ENCODE results near the gene SF3B2. TPM values are rescaled to one million over a fixed set of nuclear protein-coding genes. Genes with fewer than 3 reads are reported as not detected.

SF3B2 gene
- total RNA-seq, 1 experiment from 2014 or later = 334 TPM

DNA sequence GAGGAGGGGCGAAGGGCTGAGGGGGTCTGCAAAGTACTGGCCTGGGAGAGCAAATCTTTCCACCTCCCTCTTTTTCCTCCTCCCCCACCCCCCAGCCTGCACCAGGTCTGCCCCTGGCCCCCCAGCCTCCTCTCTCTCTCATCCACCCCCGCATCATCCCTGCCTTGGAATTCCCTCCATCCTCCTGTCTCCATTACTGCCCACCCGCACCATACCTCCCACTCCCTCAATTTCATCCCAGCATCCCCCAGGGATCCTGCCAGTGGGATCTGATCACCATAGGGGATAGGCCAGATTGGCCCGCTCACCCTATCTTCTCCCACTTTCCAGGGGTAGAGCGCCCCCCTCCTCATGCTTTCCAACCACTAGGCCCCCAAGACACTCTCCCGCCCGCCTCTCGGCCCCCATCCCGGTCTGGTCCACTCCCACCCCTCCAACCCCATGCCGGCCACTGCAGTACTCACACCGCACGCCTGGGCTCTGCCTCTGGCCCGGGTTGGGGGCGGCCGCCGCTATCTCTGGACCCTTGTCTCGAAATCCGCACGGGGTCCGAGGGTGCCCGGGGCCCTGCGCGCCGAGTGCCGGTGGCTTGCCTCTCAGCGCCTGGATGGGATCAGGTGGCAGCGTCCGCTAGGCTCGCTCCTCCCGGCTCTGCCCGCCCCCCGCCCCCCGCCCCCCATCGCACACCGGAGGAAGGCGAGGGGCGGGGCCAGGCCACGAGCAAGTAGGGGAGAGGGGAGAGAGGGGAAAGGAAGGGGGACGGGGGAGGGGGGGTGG lies 3.4 kb upstream of the SF3B2 start, which contains the start of gene GAL3ST3:
Gene GAL3ST3 (minus strand): TSS at position 615 of the 777 bp plus-strand sequence. CDS start 3,746 bp downstream, outside the sequence.
- Histone ChIP-seq H3K4me3 (no peak within 1 kb of the TSS), H3K36me3 (peaks cover 14% of the 10 kb centered on the region), H3K27ac (no peak within 1 kb of the TSS), H3K27me3 (replicated peaks) (no peaks in the 10 kb centered on the region), H3K4me1 (replicated peaks) (peaks cover 22% of the 10 kb centered on the region), H3K9me3 (replicated peaks) (peaks cover 3% of the 10 kb centered on the region)
- no peak for DNase-seq (ENCODE audit: low read depth in 1 of 2, low spot score in 2 of 2)

DNA sequence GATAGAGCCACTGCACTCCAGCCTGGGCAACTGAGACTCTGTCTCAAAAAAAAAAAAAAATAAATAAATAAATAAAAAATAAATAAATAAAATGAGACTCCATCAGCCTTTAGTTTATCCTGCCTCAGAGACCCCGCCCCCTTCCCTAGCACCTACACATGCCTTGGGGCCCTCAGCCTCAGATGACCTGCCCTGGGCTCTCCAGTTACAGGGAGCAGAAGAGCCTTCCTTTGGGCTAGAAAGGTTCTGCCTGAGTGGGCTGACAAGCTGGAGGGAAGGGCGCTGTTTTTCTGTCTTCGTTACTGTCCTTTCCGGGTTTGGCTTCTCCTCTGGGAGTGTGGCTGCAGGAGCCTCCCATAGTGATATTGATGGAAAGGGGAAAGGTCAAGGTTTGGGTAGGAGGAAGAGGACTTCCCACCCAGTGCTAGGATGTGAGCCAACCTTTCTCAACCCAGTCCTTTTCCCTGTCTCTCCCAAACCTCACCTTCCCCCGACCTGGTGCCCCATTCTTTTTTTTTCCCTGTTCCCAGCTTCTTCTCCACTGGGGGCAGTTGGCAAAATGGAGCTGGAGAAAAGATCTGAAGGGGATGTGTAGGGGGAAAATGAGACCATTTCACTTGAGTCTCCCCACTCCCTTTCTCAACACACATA lies 1.5 kb upstream of the SF3B2 start:
- Histone ChIP-seq H3K4me1 (replicated peaks) (peaks cover 14% of the 10 kb centered on the region), H3K36me3 (peaks cover 34% of the 10 kb centered on the region), H3K4me3 (no peak overlapping the region), H3K27me3 (replicated peaks) (no peaks in the 10 kb centered on the region), H3K9me3 (replicated peaks) (no peaks in the 10 kb centered on the region), H3K27ac (no peak overlapping the region)
- DNase-seq (ENCODE audit: low read depth in 1 of 2, low spot score in 2 of 2) = no peak

DNA sequence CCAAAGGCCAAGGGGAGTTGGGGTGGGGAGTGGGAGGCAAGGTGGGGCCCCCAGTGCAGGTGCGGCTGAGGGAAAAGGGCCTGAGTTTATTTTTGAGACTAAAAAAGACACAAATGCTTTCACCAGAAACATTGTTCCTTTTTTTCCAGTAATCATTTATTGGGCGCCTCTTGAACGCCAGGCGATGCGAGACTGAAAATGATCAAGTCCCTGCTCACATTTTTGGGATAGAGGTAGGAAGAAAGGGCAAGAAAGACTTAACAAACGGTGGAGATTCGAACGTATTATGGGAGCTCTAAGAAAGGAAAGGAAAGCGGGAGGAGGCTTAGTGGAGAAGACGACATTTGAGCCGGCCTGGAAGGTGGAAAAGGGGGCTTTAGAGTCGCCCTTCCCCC lies 796 bp upstream of the SF3B2 start:
- H3K4me1 ChIP-seq (replicated peaks) = peaks cover 14% of the 10 kb centered on the region
- peak overlapping the region; percentile 71 for H3K4me3 ChIP-seq
- H3K9me3 ChIP-seq (replicated peaks) = no peaks in the 10 kb centered on the region
- H3K36me3 ChIP-seq = peaks cover 40% of the 10 kb centered on the region
- H3K27me3 ChIP-seq (replicated peaks) = no peaks in the 10 kb centered on the region
- peak overlapping the region; percentile 20 for H3K27ac ChIP-seq
- DNase-seq (ENCODE audit: low read depth in 1 of 2, low spot score in 2 of 2) = no peak

DNA sequence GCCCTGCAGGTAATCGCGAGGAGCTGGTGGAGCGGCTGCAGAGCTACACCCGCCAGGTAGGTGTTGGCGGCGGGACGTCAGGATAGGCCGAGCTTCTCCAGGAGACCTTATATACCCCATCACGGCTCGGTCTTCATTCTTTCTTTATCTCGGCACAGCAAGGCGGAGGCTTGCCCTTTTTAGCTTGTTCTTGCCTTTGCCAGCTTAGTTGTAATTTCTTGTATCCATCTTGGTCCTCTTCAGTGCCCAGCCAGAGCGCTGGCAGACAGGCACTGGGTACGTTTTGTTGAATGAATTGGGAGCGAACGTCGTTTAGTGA lies 459 bp downstream of the SF3B2 start:
- Histone ChIP-seq H3K27me3 (replicated peaks) (no peaks in the 10 kb centered on the region), H3K4me3 (peak overlapping the region; percentile 71), H3K4me1 (replicated peaks) (peaks cover 14% of the 10 kb centered on the region), H3K27ac (peak overlapping the region; percentile 48), H3K9me3 (replicated peaks) (no peaks in the 10 kb centered on the region), H3K36me3 (peaks cover 53% of the 10 kb centered on the region)
- DNase-seq (ENCODE audit: low read depth in 1 of 2, low spot score in 2 of 2) = no peak

DNA sequence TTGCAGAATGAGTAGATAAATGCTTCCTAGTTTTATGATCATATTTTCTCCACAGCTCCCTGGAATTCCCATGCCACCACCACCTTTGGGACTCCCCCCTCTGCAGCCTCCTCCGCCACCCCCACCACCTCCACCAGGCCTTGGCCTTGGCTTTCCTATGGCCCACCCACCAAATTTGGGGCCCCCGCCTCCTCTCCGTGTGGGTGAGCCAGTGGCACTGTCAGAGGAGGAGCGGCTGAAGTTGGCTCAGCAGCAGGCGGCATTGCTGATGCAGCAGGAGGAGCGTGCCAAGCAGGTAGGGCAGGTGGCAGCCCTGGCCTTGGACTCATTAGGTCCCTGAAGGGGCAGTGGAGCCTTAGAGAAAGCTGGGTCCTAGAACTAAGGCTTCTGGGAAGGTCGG lies 2.9 kb downstream of the SF3B2 start:
- Histone ChIP-seq H3K36me3 (peaks cover 77% of the 10 kb centered on the region), H3K27ac (no peak overlapping the region), H3K9me3 (replicated peaks) (no peaks in the 10 kb centered on the region), H3K27me3 (replicated peaks) (no peaks in the 10 kb centered on the region), H3K4me1 (replicated peaks) (peaks cover 14% of the 10 kb centered on the region), H3K4me3 (no peak overlapping the region)
- DNase-seq (ENCODE audit: low read depth in 1 of 2, low spot score in 2 of 2) = no peak

DNA sequence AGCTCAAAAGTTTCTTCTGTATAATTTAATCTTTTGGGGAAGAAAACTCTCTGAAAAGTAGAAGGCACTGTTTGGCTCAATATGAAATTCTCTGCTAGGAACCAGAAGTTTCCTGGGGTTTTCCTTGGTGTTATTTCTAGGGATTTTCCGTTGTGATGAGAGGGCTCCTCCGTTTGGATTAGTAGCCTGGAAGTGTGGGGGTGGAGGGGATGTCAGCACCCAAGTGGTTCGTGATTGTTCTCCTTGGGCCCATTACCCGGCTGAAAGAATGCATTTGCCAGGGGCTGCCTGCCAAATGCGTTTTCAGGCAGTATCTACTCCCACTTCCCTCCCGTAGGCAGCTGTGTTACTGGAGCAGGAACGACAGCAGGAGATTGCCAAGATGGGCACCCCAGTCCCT lies 4.3 kb downstream of the SF3B2 start:
- Histone ChIP-seq H3K4me3 (no peak overlapping the region), H3K27me3 (replicated peaks) (no peaks in the 10 kb centered on the region), H3K4me1 (replicated peaks) (peaks cover 8% of the 10 kb centered on the region), H3K27ac (no peak overlapping the region), H3K36me3 (peaks cover 92% of the 10 kb centered on the region), H3K9me3 (replicated peaks) (no peaks in the 10 kb centered on the region)
- no peak for DNase-seq (ENCODE audit: low read depth in 1 of 2, low spot score in 2 of 2)

DNA sequence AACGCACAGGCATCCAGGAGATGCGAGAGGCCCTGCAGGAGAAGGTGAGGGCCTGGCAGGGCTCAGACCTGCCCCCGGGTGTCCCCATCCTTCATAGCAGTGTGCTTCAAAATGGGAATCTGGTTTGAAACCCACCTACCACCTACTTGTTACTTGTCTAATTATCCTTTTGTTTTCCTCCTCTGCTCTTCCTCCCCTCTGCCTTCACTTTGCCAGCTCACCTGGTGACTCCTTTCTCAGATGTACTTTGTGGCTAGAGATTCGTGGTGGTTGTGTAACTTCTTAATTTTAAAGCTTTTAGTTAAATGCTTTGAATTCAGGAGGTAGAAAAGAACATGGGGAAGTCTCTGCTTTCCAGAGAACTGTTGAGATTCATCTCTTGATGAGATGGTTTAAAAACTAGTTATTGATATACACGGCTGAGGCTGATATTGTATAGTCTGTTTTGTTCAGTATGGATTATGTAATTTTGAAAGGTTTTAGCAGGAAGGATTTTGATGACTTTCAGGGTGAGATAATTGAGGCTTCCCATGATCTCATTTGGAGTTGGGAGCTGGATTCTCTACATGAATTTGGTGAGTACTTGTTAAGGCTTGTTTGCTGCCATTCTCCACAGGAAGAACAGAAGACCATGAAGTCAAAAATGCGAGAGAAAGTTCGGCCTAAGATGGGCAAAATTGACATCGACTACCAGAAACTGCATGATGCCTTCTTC lies 8.0 kb downstream of the SF3B2 start:
- DNase-seq (ENCODE audit: low read depth in 1 of 2, low spot score in 2 of 2) = no peak
- peaks cover 100% of the 10 kb centered on the region for H3K36me3 ChIP-seq

DNA sequence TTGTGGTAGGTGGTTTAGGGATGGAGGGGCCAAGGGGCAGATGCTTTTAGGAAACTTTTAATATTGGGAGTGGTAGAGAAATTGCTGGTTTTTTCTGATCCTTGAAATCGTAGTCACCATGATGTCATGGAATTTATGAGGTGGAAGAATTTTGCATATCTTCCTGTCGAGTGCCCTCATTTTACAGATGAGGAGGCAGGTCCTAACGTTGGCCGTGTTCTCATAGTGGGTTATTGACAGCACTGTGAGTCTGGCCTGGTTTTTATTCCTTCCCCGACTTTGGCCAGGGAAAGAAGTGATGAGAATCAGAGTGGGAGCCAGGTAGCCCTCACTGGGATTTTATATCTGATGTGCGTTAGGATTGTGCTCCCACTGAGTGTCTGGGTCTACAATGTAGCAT lies 9.1 kb downstream of the SF3B2 start:
- H3K27ac ChIP-seq = no peak overlapping the region
- H3K4me3 ChIP-seq = no peak overlapping the region
- H3K4me1 ChIP-seq (replicated peaks) = no peaks in the 10 kb centered on the region
- H3K27me3 ChIP-seq (replicated peaks) = no peaks in the 10 kb centered on the region
- H3K36me3 ChIP-seq = peaks cover 100% of the 10 kb centered on the region
- H3K9me3 ChIP-seq (replicated peaks) = no peaks in the 10 kb centered on the region
- no peak for DNase-seq (ENCODE audit: low read depth in 1 of 2, low spot score in 2 of 2)

More for the DNA sequence above, 8.0 kb downstream of the SF3B2 start:
- no peak overlapping the region for H3K27ac ChIP-seq
- H3K4me3 ChIP-seq = no peak overlapping the region
- no peaks in the 10 kb centered on the region for H3K9me3 ChIP-seq (replicated peaks)
- H3K27me3 ChIP-seq (replicated peaks) = no peaks in the 10 kb centered on the region
- no peaks in the 10 kb centered on the region for H3K4me1 ChIP-seq (replicated peaks)

DNA sequence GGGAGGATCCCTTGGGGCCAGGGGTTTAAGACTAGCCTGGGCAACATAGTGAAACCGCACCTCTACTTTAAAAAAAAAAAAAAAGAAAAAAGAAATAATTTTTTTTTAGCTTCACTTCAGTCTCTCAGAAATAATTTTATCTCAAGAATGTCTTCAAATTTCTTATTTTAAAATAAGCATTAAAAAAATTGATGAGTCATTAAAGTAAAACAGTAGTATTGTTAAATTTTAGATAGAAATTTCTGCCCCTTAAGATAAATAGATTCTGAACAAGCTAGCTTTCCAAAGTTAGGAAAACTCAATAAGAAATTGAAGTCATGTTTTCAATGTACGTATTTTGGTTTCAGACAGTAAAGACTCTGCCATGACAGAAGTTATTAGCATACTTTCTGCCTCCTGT lies 10.2 kb downstream of the SF3B2 start:
- DNase-seq (ENCODE audit: low read depth in 1 of 2, low spot score in 2 of 2) = no peak
- H3K27ac ChIP-seq = no peak overlapping the region
- no peaks in the 10 kb centered on the region for H3K27me3 ChIP-seq (replicated peaks)
- no peaks in the 10 kb centered on the region for H3K4me1 ChIP-seq (replicated peaks)
- H3K9me3 ChIP-seq (replicated peaks) = no peaks in the 10 kb centered on the region
- H3K36me3 ChIP-seq = peaks cover 100% of the 10 kb centered on the region
- no peak overlapping the region for H3K4me3 ChIP-seq

DNA sequence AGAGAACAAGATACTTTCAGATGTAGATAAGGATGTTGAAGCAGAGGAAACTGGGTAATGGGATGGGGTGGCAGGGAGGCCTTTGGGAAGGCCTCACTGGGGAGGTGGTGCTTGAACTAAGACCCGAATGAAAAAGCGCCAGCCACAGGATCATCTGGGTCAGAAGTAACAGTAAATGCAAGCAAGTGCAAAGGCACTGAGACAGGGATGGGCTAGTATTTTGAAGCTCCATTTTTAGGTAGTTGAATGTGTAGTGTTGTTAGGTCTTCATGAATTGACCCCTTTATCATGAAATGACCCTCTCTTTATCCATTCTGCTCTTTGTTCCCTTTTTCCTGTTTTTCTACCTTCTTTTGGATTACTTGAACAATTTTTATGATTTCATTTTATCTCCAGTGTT lies 11.7 kb downstream of the SF3B2 start:
- no peak for DNase-seq (ENCODE audit: low read depth in 1 of 2, low spot score in 2 of 2)
- Histone ChIP-seq H3K4me1 (replicated peaks) (peaks cover 10% of the 10 kb centered on the region), H3K36me3 (peaks cover 100% of the 10 kb centered on the region)

DNA sequence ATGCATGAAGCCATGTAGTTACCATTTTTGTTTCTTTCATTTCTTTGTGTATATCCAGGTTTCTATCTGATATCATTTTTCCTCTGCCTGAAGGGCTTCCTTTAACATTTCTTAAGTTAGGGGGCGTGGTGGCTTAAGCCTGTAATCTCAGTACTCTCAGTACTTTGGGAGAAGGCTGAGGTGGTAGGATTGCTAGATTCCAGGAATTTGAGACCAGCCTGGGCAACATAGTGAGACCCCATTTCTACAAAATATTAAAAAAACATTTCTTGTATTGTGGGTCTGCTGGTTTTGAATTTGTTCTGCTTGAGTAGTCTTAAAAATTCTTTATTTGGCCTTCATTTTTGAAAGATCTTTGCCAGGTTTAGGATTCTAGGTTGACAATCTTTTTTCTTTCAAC lies 12.4 kb downstream of the SF3B2 start:
- H3K4me1 ChIP-seq (replicated peaks) = peaks cover 16% of the 10 kb centered on the region
- peaks cover 100% of the 10 kb centered on the region for H3K36me3 ChIP-seq
- DNase-seq (ENCODE audit: low read depth in 1 of 2, low spot score in 2 of 2) = no peak
- no peaks in the 10 kb centered on the region for H3K27me3 ChIP-seq (replicated peaks)
- H3K4me3 ChIP-seq = no peak overlapping the region
- H3K27ac ChIP-seq = no peak overlapping the region
- no peaks in the 10 kb centered on the region for H3K9me3 ChIP-seq (replicated peaks)

More for the DNA sequence above, 11.7 kb downstream of the SF3B2 start:
- Histone ChIP-seq H3K27ac (no peak overlapping the region), H3K9me3 (replicated peaks) (no peaks in the 10 kb centered on the region), H3K4me3 (no peak overlapping the region), H3K27me3 (replicated peaks) (no peaks in the 10 kb centered on the region)

DNA sequence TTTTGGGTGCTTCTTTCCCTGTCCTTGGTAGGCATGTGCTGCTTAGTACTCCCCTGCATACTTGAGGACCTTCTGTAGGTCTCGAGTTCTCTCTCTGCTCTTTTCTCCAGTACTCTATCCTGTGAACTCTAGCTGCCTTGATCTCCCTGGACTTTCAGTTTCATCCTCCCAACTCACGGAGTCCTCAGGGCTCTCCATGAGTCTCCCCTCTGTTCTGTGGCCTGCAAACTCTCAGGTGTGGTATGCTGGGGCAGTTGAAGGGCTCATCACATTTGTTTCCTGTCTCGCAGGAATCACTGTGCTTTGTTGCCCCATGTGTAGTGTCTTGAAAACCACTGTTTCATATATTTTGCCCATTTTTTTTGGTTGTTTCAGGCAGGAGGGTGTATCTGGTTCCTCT lies 14.6 kb downstream of the SF3B2 start:
- H3K27me3 ChIP-seq (replicated peaks) = no peaks in the 10 kb centered on the region
- peaks cover 3% of the 10 kb centered on the region for H3K9me3 ChIP-seq (replicated peaks)

DNA sequence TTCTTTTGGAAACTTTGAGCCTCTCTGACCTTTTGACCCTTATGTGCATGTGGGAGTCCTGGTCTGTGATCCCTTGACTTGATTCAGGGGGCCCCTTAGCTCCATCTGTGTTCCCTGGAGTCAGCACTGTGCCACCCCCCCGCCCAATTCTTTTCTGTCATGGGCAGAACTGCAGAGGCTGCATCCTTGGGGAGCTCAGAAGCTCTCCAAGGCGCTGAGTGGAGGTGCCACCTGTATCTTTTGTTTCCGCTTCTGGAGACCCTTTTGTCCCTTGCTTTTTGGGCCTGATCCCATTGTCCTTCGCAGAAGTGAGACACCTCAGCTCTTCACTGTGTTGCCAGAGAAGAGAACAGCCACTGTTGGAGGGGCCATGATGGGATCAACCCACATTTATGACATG lies 15.5 kb downstream of the SF3B2 start:
- Histone ChIP-seq H3K36me3 (peaks cover 88% of the 10 kb centered on the region), H3K27me3 (replicated peaks) (no peaks in the 10 kb centered on the region), H3K4me3 (no peak overlapping the region), H3K9me3 (replicated peaks) (peaks cover 3% of the 10 kb centered on the region), H3K4me1 (replicated peaks) (peaks cover 39% of the 10 kb centered on the region), H3K27ac (no peak overlapping the region)
- DNase-seq (ENCODE audit: low read depth in 1 of 2, low spot score in 2 of 2) = peak in 1 of 2 experiments; percentile 47

More for the DNA sequence above, 14.6 kb downstream of the SF3B2 start:
- H3K4me3 ChIP-seq = no peak overlapping the region
- peaks cover 94% of the 10 kb centered on the region for H3K36me3 ChIP-seq
- peaks cover 30% of the 10 kb centered on the region for H3K4me1 ChIP-seq (replicated peaks)
- DNase-seq (ENCODE audit: low read depth in 1 of 2, low spot score in 2 of 2) = peak in 1 of 2 experiments; percentile 36
- no peak overlapping the region for H3K27ac ChIP-seq

All from SJSA1 (cell line).